NCI-H187 (cell line): ENCODE results near the gene TFF3.

Source experiments
- DNase-seq, 2 experiments: peaks; one replicate each; lab custom pipeline; 2025; lab: John Stamatoyannopoulos, UW

Gene TFF3

GRCh38 chr21:42346866-42347600 is 31.8 kb upstream of the TFF3 start:
- no peak for DNase-seq

GRCh38 chr21:42346441-42346840 is 31.2 kb upstream of the TFF3 start:
- DNase-seq = no peak

- no peak for DNase-seq
These were observed 29.4 kb upstream of the TFF3 start for GRCh38 chr21:42344631-42345030.

GRCh38 chr21:42343963-42344510 is 28.8 kb upstream of the TFF3 start:
- no peak for DNase-seq

- DNase-seq = no peak
These were observed 28.3 kb upstream of the TFF3 start for GRCh38 chr21:42343556-42343955.

GRCh38 chr21:42343101-42343500 is 27.9 kb upstream of the TFF3 start:
- no peak for DNase-seq

- no peak for DNase-seq
These were observed 26.8 kb upstream of the TFF3 start for GRCh38 chr21:42341776-42342542.

- no peak for DNase-seq
These were observed 25.2 kb upstream of the TFF3 start for GRCh38 chr21:42340187-42341050.

GRCh38 chr21:42338729-42339715 is 23.8 kb upstream of the TFF3 start:
- no peak for DNase-seq

- DNase-seq = peak; percentile 63 to 84
These were observed 22.9 kb upstream of the TFF3 start for GRCh38 chr21:42337830-42338728.

GRCh38 chr21:42337276-42337675 is 22.1 kb upstream of the TFF3 start:
- DNase-seq = no peak

GRCh38 chr21:42336054-42336453 is 20.8 kb upstream of the TFF3 start:
- DNase-seq = no peak

GRCh38 chr21:42332557-42333317 is 17.5 kb upstream of the TFF3 start:
- DNase-seq = no peak

- no peak for DNase-seq
These were observed 16.5 kb upstream of the TFF3 start for GRCh38 chr21:42331660-42332059.

- no peak for DNase-seq
These were observed 15.5 kb upstream of the TFF3 start for GRCh38 chr21:42330380-42331371.

- DNase-seq = no peak
These were observed 9.7 kb upstream of the TFF3 start for GRCh38 chr21:42324896-42325295.

- no peak for DNase-seq
These were observed 6.6 kb upstream of the TFF3 start for GRCh38 chr21:42321845-42322244.

- no peak for DNase-seq
These were observed 6.0 kb upstream of the TFF3 start for GRCh38 chr21:42321231-42321630.
